K562 (cell line): ENCODE data around the gene AGPAT4. TPM values are rescaled to one million over a fixed set of nuclear protein-coding genes. Genes with fewer than 3 reads are reported as not detected.
A peak's percentile ranks its signal among the peaks of the same experiment; 100 is the strongest.

Experiments used
- ARID3A ChIP-seq: IDR thresholded peaks from 2 replicates; pipeline ENCODE4 v1.6.1; 2012; ENCODE audit warnings: low read depth, low read length, improper control_type of control experiment, borderline replicate concordance
- ASH1L ChIP-seq: fragments of 450-650 bp; IDR thresholded peaks from 2 replicates; pipeline ENCODE4 v1.6.1; 2018; ENCODE audit warnings: borderline replicate concordance, mild to moderate bottlenecking, low read depth; ENCODE audit not compliant: partially characterized antibody
- BCOR ChIP-seq: fragments of 450-650 bp; IDR thresholded peaks from 2 replicates; pipeline ENCODE4 v1.6.1; 2016
- BRF2 ChIP-seq: IDR thresholded peaks from 3 replicates; pipeline ENCODE4 v1.6.1; 2011; ENCODE audit warnings: borderline replicate concordance, mild to moderate bottlenecking; ENCODE audit not compliant: insufficient read length, insufficient read depth
- CBFA2T3 ChIP-seq: fragments of 450-650 bp; IDR thresholded peaks from 2 replicates; pipeline ENCODE4 v1.6.1; 2017
- CBX3 ChIP-seq, 2 experiments: IDR thresholded peaks; 1 replicate in 1 of 2; 2 replicates in 1 of 2; pipeline ENCODE4 v1.6.1; 2012; ENCODE audit warnings: inconsistent platforms in 2 of 2, low read length in 2 of 2, borderline replicate concordance in 1 of 2, control low read depth in 1 of 2
- CEBPG ChIP-seq, 3 experiments: fragments of 200-800 bp in 1 of 3; sonication (Bioruptor generic) in 1 of 3; sonication (generic) in 1 of 3; formaldehyde crosslinking in 1 of 3; IDR thresholded peaks in 2 of 3; conservative IDR thresholded peaks in 1 of 3; 2 replicates each; pipeline versions ENCODE4 v1.6.1 to v1.8.0; 2016 to 2022; ENCODE audit warnings: missing compliant biosample characterization in 2 of 3, missing genetic modification characterization in 2 of 3, mild to moderate bottlenecking in 1 of 3, missing genetic modification reagents in 1 of 3
- CLOCK ChIP-seq: fragments of 250-450 bp; sonication (Bioruptor Pico); IDR thresholded peaks from 2 replicates; pipeline ENCODE4 v1.4.0; 2020; ENCODE audit warnings: mild to moderate bottlenecking, moderate library complexity, borderline replicate concordance
- DNMT1 ChIP-seq: fragments of 450-650 bp; IDR thresholded peaks from 2 replicates; pipeline ENCODE4 v1.6.1; 2016; ENCODE audit warnings: antibody characterized with exemption, mild to moderate bottlenecking
- FOXO4 ChIP-seq: fragments of 450-650 bp; formaldehyde crosslinking; IDR thresholded peaks from 2 replicates; pipeline ENCODE4 v1.4.0; 2020; ENCODE audit warnings: mild to moderate bottlenecking, moderate library complexity
- HDAC2 ChIP-seq: fragments of 450-650 bp; IDR thresholded peaks from 2 replicates; pipeline ENCODE4 v1.6.1; 2016; ENCODE audit warnings: mild to moderate bottlenecking
- MIER1 ChIP-seq: fragments of 450-650 bp; IDR thresholded peaks from 2 replicates; pipeline ENCODE4 v1.6.1; 2016; ENCODE audit warnings: antibody characterized with exemption, mild to moderate bottlenecking, low read depth
- RAD21 ChIP-seq, 2 experiments: fragments of 250-450 bp in 1 of 2; fragments of 450-650 bp in 1 of 2; sonication (Bioruptor Pico) in 1 of 2; formaldehyde crosslinking in 1 of 2; IDR thresholded peaks in 1 of 2; conservative IDR thresholded peaks in 1 of 2; 2 replicates each; pipeline versions ENCODE4 v1.4.0 to v1.8.0; 2020 to 2022; ENCODE audit warnings: mild to moderate bottlenecking in 2 of 2, moderate library complexity in 1 of 2
- RCOR1 ChIP-seq, 2 experiments: IDR thresholded peaks; 2 replicates each; pipeline ENCODE4 v1.6.1; 2012; ENCODE audit warnings: low read depth in 2 of 2, low read length in 2 of 2, borderline replicate concordance in 1 of 2, improper control_type of control experiment in 1 of 2
- TAF9B ChIP-seq: fragments of 450-650 bp; IDR thresholded peaks from 2 replicates; pipeline ENCODE4 v1.6.1; 2018; ENCODE audit warnings: mild to moderate bottlenecking; ENCODE audit not compliant: partially characterized antibody
- THAP7 ChIP-seq: fragments of 250-450 bp; sonication (Bioruptor Pico); IDR thresholded peaks from 2 replicates; pipeline ENCODE4 v1.5.0; 2021
- WHSC1 ChIP-seq: IDR thresholded peaks from one replicate; pipeline ENCODE4 v1.6.1; 2012; ENCODE audit warnings: low read length, control low read depth, inconsistent platforms
- ZNF134 ChIP-seq: fragments of 250-450 bp; sonication (Bioruptor Pico); conservative IDR thresholded peaks from 2 replicates; pipeline ENCODE4 v1.4.0; 2020
- ZNF212 ChIP-seq: fragments of 450-650 bp; formaldehyde crosslinking; IDR thresholded peaks from 2 replicates; pipeline ENCODE4 v1.4.0; 2020; ENCODE audit warnings: mild to moderate bottlenecking
- polyA plus RNA-seq, 8 experiments: library from polyadenylated mRNA; depleted of rRNA in 4 of 8; stranded (reverse) in 5 of 8; unstranded in 3 of 8; fragments of >200 nt; fragmentation: Nextera tagmentation in 2 of 8; fragmentation: Illumina TruSeq in 1 of 8; extraction: Ambion mirVana in 2 of 8; extraction: Trizol in 1 of 8; gene quantifications; 2 replicates each; pipeline versions ENCODE4 v1.2.1 to v1.2.3, GENCODE V29; 2011 to 2014; ENCODE audit warnings: inconsistent platforms in 1 of 8, missing spikeins in 1 of 8
- total RNA-seq, 7 experiments: library from RNA; depleted of rRNA in 6 of 7; stranded (reverse); fragments of >200 nt in 6 of 7; fragmentation: Illumina TruSeq in 2 of 7; extraction: Trizol in 2 of 7; gene quantifications; 2 replicates each; pipeline versions ENCODE4 v1.2.1 to v1.2.3, GENCODE V29; 2011 to 2021; ENCODE audit warnings: low replicate concordance in 1 of 7

Gene AGPAT4
- total and polyA plus RNA-seq, 9 of the 15 experiments (the other 6 are each of a cell fraction or from before 2014, with no cell fraction given): 2.2 to 15.0 (median 5.7) TPM

GRCh38 chr6:161204866-161205557 is 68.8 kb downstream of the AGPAT4 start (continued):
- TF ChIP-seq MIER1: peak; percentile 58; the same call in 1 of the 2 replicates
- peak; percentile 90 for TF ChIP-seq CBFA2T3
- peak; percentile 59 for TF ChIP-seq TAF9B
- TF ChIP-seq CEBPG (CRISPR knock-in tag; IDR thresholded peaks at IDR 0.05): no peak; the same call in 1 of the 2 replicates
- TF ChIP-seq CEBPG (tag; conservative IDR thresholded peaks at IDR 0.05 in 1 of 2, IDR thresholded peaks at IDR 0.05 in 1 of 2): no peak
- peak; percentile 80 for TF ChIP-seq ARID3A
- peak; percentile 84 for TF ChIP-seq WHSC1
- TF ChIP-seq ZNF134 (CRISPR knock-in tag): no peak; the same call in 1 of the 2 replicates
- TF ChIP-seq CLOCK (CRISPR knock-in tag): no peak
- TF ChIP-seq CBX3 (IDR thresholded peaks at IDR 0.05; ENCODE audit: borderline replicate concordance in 1 of 2, low read length in 2 of 2): peak in 1 of 2 experiments; percentile 55; a peak in 2 of 3 replicates
- no peak for TF ChIP-seq ASH1L
- no peak for TF ChIP-seq FOXO4 (CRISPR knock-in tag)
- peak; percentile 89 for TF ChIP-seq HDAC2
- no peak for TF ChIP-seq THAP7
- no peak for TF ChIP-seq ZNF212 (CRISPR knock-in tag)
- TF ChIP-seq BCOR: peak; percentile 65
- peak; percentile 37 to 59 for TF ChIP-seq RAD21 (CRISPR knock-in tag; conservative IDR thresholded peaks at IDR 0.05 in 1 of 2, IDR thresholded peaks at IDR 0.05 in 1 of 2)
- no peak for TF ChIP-seq BRF2
- TF ChIP-seq DNMT1: no peak
- peak; percentile 44 to 98; a peak in 3 of 4 replicates for TF ChIP-seq RCOR1 (IDR thresholded peaks at IDR 0.05; ENCODE audit: borderline replicate concordance in 1 of 2, low read depth in 2 of 2, low read length in 2 of 2)
